NCI-H2227 treated with DMSO at 0.1 percent for 48 hours (cell line): ENCODE data around the gene KMT2B.
"Not testable (repeated sequence)": the region's sequence is repeated elsewhere in the genome, so short reads cannot be mapped to it uniquely, and the experiment has no call there.

Experiments
- DNase-seq: peaks from one replicate; lab custom pipeline; 2025; lab: John Stamatoyannopoulos, UW

KMT2B gene

DNA sequence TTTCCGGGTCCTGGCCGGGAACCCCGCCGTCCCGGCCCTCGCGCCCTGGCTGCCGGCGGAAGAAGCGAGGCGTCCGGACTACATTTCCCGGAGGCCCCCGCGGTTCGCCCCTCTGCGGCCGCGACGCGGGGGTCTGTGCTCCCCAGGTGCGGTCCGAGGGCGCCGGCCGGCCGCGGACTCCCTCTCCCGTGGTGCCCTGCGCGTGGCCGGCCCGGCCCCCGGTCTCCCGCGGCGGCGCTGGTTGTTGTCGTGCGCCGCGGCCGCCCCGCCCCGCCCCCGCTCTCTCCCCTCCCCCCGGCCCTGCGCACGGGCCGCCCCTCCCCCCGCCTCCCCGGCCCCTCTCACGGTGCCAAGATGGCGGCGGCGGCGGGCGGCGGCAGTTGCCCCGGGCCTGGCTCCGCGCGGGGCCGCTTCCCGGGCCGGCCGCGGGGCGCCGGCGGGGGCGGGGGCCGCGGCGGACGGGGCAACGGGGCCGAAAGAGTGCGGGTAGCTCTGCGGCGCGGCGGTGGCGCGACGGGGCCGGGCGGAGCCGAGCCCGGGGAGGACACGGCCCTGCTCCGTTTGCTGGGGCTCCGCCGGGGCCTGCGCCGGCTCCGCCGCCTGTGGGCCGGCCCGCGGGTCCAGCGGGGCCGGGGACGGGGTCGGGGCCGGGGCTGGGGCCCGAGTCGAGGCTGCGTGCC lies at the start of gene KMT2B:
Gene KMT2B, plus strand, starts transcription at position 339 of the 680 bp plus-strand sequence. Its CDS starts 16 bp downstream, at position 355.
- peak; percentile 100 for DNase-seq

GRCh38 chr19:35669566-35669965 lies 48.2 kb upstream of the KMT2B start:
- no peak for DNase-seq

- no peak for DNase-seq
These were observed 47.8 kb upstream of the KMT2B start for GRCh38 chr19:35669974-35670373.

DNA sequence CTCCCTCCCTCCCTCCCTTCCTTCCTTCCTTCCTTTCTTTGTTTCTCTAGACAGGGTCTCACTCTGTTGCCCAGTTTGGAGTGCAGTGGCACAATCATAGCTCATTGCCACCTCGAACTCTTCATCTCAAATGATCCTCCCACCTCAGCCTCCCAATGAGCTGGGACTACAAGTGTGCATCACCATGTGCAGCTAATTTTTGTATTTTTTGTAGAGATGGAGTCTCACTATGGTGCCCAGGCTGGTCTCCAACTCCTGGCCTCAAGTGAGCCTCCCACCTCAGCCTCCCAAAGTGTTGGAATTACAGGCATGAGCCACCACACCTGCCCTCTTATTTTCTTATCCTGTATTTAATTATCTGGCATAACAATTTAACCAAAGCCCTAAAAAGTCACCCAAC lies 47.1 kb upstream of the KMT2B start:
- no peak for DNase-seq

- no peak for DNase-seq
These were observed 46.0 kb upstream of the KMT2B start for GRCh38 chr19:35671818-35672217.

GRCh38 chr19:35673121-35673804 lies 44.5 kb upstream of the KMT2B start:
- peak; percentile 99 for DNase-seq

DNA sequence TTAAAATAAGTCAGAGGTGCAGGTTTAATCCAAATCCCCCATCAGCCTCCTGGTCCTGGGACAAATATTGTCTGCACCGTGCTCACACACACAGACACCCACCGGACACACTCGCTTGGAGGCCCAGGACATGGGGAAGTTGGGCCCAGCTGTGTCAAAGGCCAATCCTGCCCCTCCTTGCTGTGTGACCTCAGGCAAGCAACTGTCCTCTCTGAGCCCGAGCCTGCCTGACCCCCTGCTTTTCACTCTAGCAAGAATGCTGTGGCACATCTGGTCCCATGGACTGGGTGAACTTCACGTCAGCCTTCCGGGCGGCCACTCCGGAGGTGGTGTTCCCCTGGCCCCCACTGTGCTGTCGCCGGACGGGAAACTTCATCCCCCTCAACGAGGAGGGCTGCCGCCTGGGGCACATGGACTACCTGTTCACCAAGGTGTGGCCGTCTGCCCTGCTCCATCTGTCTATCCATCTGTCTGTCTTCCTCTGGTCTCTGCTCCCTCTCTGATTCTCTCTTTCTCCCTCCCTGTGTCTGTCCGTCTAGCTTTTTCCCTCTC lies 42.1 kb upstream of the KMT2B start:
- DNase-seq, result no peak

DNA sequence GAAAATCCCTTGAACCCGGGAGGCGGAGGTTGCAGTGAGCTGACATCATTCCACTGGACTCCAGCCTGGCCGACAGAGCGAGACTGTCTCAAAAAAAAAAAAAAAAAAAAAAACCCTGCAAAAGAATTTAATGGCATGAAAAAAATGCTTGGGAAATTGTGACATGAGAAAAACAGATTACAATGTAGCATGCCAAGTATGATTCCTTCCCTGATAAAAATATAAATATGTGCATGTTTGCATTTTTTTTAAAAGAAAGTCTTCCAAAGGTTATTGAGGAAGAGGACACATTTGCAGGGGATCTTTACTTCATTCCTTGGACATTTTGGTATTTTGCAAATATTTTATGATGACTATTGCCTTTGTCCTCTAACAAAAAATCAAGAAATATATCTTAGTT lies 28.0 kb upstream of the KMT2B start:
- DNase-seq, result no peak

GRCh38 chr19:35691106-35691505 lies 26.7 kb upstream of the KMT2B start:
- DNase-seq, result not testable (repeated sequence)

GRCh38 chr19:35692010-35692409 lies 25.8 kb upstream of the KMT2B start:
- no peak for DNase-seq

DNA sequence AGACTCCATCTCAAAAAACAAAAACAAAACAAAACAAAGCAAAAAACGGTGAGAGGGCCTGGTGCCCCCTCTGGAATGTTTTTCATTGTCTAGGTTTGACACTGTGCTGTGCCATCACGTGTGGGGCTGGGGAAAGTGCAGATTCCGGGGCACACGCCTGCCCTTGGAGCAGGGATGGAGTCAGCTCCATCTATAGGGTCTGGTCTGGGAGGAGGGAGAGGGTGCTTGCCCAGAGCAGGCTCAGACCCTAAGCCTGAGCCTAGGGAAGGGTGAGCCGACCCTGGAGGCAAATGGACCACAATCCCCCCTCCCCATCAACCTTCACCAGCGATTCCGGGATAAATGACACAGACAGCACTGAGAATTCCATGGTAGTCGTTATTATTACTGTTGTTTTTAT lies 24.4 kb upstream of the KMT2B start:
- DNase-seq, result no peak

- peak; percentile 98 for DNase-seq
These were observed 23.8 kb upstream of the KMT2B start for GRCh38 chr19:35693835-35694599.

DNA sequence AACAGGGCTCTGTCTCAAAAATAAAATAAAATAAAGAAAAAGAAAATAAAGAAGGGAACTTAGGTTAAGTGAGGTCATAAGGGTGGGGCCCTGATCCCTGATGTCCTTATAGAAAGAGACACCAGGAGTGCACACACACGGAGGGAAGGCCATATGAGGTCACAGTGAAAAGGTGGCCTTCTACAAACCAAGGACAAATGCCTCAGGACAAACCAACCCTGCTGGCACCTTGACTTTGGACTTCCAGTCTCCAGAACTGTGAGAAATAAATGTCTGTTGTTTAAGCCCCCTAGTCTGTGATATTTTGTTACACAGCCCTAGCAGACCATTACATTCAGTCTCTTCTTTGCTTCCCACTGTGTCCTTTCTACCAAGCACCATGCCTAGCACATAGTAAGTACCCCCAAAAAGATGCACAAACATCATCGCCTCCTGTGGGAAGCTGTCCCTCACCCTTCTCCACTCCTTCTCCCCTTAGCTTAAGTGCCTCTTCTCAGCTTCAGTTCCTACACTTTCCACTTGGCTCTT lies 21.8 kb upstream of the KMT2B start:
- DNase-seq, result no peak

GRCh38 chr19:35696835-35697234 lies 21.0 kb upstream of the KMT2B start:
- no peak for DNase-seq

- peak; percentile 100 for DNase-seq
These were observed 15.4 kb upstream of the KMT2B start for GRCh38 chr19:35702223-35703012.

DNA sequence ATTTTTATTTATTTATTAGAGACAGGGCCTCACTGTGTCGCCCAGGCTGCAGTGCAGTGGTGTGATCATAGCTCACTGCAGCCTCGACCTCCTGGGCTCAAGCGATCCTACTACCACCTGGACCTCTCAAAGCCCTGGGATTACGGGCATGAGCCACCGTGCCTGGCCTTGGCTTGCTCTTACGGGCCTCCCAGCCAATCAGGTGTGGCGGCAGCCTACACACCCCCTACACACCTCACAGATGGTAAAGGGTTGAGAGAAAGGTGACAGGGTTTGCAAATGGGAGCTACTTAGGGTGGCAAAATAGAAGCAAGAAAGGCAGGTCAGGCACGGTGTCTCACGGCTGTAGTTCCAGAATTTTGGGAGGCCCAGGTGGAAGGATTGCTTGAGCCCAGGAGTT lies 14.5 kb upstream of the KMT2B start:
- DNase-seq, result no peak

GRCh38 chr19:35704218-35704617 lies 13.6 kb upstream of the KMT2B start, which contains the start of gene ZBTB32:
TSS of gene ZBTB32 (plus strand) at chr19:35704558. CDS start at chr19:35714627, 10,069 bp downstream.
- no peak for DNase-seq

DNA sequence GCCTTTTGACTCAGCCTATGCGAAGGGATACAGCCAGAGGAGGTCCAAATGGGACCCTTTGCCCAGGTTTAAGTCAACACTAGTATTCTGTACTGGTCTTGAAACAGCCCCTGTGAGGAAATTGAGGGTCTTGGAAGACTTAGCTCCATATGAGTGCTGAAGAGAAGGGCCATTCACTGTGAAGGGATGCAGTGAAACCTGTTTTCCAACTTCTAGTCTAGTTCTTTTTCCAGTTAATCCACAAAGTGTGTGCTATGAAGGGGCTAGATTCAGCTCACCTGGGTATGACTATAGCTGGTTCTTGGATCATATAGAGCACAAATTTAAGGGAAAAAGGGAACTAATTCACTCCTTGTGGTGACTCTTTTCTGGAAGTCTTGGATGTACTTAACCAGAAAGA lies 9.4 kb upstream of the KMT2B start:
- no peak for DNase-seq

DNA sequence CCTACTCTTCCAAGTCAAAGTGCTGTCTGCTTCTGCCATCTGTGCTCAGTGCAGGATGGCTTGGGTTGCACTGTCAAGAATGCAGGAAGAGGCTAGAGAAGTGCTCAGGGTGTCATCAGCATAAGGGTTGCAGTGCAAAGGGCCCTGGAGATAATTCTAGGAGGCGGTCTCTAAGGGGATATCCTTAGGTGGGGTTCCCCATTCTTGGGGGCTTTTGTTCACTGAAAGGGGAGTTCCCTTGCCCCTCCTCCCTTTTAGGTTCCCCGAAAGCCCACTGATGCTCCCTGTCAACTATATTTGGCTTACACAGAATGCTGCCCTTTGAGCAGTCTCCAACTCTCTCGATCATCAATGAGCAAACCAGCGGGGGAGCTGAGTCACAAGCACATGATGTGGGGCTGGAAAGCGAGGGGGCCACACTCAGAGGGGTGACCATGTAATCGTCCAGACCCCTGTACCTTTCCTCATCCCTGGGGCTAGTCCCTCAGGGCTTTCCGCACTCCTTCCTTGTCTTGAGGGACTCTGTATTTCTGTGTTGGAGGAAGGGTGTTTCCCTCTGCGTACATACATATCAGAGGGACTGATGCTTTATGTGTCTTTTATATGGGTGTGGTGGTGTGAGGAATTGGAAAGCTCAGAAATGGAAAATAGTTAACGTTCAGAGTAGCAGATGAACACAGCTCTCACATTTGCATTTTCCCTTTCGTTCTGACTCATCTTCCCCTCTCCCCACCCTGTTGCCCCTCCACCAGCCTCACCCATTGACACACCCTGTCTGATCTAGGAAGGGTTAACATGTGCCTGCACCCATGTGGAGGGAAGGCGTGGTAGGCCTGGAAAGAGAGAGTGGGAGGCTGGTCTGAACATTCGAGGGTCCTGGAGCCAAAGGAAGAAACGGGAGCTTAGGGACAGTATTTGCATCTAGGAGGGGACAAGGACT lies 6.7 kb upstream of the KMT2B start:
- no peak for DNase-seq
